Tibial nerve (tissue), 4 donors: Measurements from ENCODE around the gene FCRLA.

Experiments used
- CTCF ChIP-seq, 5 experiments: fragments of 200-600 bp in 3 of 5; fragments of 450-650 bp in 2 of 5; sonication (generic) in 3 of 5; IDR thresholded peaks; one replicate each; pipeline ENCODE4 v1.5.1; 2016 to 2019; ENCODE audit warnings: antibody characterized with exemption in 5 of 5, mild to moderate bottlenecking in 3 of 5, moderate library complexity in 2 of 5
- EP300 ChIP-seq, 2 donors: sonication (generic); formaldehyde crosslinking; IDR thresholded peaks; one replicate each; pipeline ENCODE4 v1.6.1; 2017; ENCODE audit warnings: antibody characterized with exemption in 2 of 2, mild to moderate bottlenecking in 1 of 2
- POLR2A ChIP-seq, 2 donors: fragments of 450-650 bp; IDR thresholded peaks; one replicate each; pipeline ENCODE4 v1.6.1; 2017; ENCODE audit warnings: antibody characterized with exemption in 2 of 2, mild to moderate bottlenecking in 2 of 2, moderate library complexity in 2 of 2

GRCh38 chr1:161726473-161727255, 19.6 kb downstream of the FCRLA start:
- peak in 1 of 5 experiments; percentile 27 for TF ChIP-seq CTCF (IDR thresholded peaks at IDR 0.05)
- peak; percentile 20 to 29 for TF ChIP-seq POLR2A (IDR thresholded peaks at IDR 0.05)
- peak in 1 of 2 donors; percentile 46 for TF ChIP-seq EP300 (IDR thresholded peaks at IDR 0.05)
